ENCODE measurements around the gene GAS5. TPM values are rescaled to one million over a fixed set of nuclear protein-coding genes. Genes with fewer than 3 reads are reported as not detected.
A peak's percentile ranks its signal among the peaks of the same experiment; 100 is the strongest.

The GAS5 gene
- total and polyA plus RNA-seq, 10 of the 15 experiments (the other 5 are each of a cell fraction or from before 2014, with no cell fraction given), result 289 to 1,137 (median 699) TPM

DNA sequence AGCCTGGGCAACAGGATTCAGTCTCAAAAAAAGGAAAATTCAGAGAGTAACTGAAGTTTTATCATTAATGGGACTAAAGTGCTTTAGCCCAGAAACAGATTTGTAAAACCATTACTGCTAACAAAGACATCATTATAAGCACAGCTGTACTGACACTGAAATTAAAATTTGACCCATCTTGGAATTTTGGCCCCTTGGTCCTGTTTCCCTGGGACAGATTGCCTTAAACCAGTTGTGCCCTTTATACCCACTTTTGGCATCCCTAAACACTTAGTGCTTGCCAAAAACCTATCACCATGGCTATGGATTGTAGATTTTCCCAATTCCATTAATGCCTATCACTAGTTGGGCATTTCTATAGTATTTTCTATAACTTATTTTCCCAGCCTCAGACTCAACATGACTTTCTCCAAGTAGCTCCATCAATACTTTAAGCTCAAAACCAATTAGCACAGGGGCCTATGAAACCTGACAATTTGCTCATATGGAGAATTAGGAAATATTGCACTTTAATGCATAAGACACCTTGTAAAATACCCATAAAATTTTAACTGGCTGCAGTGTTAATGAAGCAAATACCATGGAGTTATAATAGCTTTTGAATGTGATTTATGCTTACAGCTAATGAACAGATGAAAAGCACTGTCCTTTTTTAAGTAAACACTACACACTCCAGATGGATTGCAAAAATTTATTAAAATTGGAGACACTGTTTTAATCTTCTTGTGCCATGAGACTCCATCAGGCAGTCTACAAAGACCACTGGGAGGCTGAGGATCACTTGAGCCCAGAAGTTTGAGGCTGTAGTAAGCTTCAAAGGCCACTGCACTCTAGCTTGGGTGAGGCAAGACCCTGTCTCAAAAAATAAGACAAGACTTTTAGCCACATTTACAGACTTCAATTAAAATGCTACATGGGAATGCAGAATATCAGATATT is 4.3 kb downstream of the GAS5 start (continued):
- TF ChIP-seq NR2C1 (IDR thresholded peaks at IDR 0.05) (no peak; the same call in 1 of the 2 replicates), TAF1 (IDR thresholded peaks at IDR 0.05; ENCODE audit: borderline replicate concordance, low read depth, low read length) (no peak), SREBF2 (IDR thresholded peaks at IDR 0.05; ENCODE audit: low read length) (no peak), POU2F2 (IDR thresholded peaks at IDR 0.05; ENCODE audit: borderline replicate concordance, low read depth, low read length) (no peak), STAT3 (IDR thresholded peaks at IDR 0.05; ENCODE audit: low read depth, low read length) (no peak), ZSCAN29 (IDR thresholded peaks at IDR 0.05) (no peak), MTA3 (IDR thresholded peaks at IDR 0.05; ENCODE audit: borderline replicate concordance, low read length) (0 out of 2 replicates have a peak, but pooled peaks have one; percentile 27), NR2F1 (conservative IDR thresholded peaks at IDR 0.05) (no peak)
- TF ChIP-seq, protein P1, sequence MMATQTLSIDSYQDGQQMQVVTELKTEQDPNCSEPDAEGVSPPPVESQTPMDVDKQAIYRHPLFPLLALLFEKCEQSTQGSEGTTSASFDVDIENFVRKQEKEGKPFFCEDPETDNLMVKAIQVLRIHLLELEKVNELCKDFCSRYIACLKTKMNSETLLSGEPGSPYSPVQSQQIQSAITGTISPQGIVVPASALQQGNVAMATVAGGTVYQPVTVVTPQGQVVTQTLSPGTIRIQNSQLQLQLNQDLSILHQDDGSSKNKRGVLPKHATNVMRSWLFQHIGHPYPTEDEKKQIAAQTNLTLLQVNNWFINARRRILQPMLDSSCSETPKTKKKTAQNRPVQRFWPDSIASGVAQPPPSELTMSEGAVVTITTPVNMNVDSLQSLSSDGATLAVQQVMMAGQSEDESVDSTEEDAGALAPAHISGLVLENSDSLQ (IDR thresholded peaks at IDR 0.05), result no peak
- TF ChIP-seq, protein P2, sequence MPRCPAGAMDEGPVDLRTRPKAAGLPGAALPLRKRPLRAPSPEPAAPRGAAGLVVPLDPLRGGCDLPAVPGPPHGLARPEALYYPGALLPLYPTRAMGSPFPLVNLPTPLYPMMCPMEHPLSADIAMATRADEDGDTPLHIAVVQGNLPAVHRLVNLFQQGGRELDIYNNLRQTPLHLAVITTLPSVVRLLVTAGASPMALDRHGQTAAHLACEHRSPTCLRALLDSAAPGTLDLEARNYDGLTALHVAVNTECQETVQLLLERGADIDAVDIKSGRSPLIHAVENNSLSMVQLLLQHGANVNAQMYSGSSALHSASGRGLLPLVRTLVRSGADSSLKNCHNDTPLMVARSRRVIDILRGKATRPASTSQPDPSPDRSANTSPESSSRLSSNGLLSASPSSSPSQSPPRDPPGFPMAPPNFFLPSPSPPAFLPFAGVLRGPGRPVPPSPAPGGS (IDR thresholded peaks at IDR 0.05; ENCODE audit: borderline replicate concordance, insufficient read depth, low read depth, low read length, poor library complexity, severe bottlenecking), result peak; percentile 39
- TF ChIP-seq, protein P3, sequence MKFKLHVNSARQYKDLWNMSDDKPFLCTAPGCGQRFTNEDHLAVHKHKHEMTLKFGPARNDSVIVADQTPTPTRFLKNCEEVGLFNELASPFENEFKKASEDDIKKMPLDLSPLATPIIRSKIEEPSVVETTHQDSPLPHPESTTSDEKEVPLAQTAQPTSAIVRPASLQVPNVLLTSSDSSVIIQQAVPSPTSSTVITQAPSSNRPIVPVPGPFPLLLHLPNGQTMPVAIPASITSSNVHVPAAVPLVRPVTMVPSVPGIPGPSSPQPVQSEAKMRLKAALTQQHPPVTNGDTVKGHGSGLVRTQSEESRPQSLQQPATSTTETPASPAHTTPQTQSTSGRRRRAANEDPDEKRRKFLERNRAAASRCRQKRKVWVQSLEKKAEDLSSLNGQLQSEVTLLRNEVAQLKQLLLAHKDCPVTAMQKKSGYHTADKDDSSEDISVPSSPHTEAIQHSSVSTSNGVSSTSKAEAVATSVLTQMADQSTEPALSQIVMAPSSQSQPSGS (IDR thresholded peaks at IDR 0.05; ENCODE audit: low read length), result no peak

All from GM12878 (cell line).